ENCODE data around the gene SYT13. TPM values are rescaled to one million over a fixed set of nuclear protein-coding genes. Genes with fewer than 3 reads are reported as not detected.

The SYT13 gene, protein sequence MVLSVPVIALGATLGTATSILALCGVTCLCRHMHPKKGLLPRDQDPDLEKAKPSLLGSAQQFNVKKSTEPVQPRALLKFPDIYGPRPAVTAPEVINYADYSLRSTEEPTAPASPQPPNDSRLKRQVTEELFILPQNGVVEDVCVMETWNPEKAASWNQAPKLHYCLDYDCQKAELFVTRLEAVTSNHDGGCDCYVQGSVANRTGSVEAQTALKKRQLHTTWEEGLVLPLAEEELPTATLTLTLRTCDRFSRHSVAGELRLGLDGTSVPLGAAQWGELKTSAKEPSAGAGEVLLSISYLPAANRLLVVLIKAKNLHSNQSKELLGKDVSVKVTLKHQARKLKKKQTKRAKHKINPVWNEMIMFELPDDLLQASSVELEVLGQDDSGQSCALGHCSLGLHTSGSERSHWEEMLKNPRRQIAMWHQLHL
- polyA plus RNA-seq (ENCODE audit: insufficient read length), result 0.30 TPM

DNA sequence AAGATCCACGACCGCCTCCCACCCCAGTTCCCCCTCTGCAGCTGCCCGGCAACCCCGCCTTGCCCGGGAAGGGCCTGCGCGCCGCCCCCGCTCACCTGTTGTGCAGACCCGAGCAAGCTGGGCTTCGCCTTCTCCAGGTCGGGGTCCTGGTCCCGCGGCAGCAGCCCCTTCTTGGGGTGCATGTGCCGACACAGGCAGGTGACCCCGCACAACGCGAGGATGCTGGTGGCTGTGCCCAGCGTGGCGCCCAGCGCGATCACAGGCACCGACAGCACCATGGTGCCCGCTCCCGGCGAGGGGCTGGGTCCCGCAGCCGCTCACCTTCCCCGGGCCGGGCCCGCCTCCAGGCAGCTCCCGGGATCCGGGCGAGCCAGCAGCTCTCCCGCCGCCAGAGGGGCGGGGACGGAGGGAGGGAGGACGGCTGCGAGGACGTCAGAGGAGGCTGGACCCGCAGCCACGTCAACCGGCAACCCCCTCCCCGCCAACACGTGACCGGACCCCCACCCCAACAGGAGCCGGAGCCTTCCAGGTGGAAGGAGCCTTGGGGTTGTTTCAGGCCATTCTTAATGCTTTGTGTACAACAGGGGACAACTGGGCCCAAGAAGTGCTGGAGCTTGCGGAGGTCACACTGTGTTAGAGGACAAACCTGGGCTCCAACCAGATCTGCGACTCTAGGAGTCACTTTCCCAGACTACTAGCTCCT, at the start of gene SYT13:
Gene SYT13, minus strand, starts transcription at position 412 of the 703 bp plus-strand sequence. Its CDS starts 134 bp downstream, at position 278.
- DNase-seq (ENCODE audit: low read depth), result no peak

DNA sequence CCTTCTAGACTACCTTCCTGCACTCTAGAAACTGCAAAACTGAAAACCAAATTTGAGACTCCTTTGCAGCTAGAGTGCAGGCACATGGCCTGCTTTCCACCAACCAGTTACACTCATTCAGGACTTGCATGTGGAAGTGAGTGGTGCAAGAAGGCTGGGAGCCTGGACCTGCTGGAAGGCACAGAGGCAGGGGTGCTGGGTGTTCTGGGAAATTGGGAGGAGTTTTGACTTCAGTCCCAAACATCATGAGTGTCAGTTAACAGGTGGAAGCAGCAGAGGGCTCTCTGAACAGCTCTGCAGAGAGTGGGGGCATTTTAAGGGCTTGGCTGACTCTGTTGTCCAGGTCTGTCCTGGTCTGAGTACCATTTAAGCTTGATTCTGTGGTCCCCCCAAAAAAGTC, 49.3 kb upstream of the SYT13 start:
- no peak for DNase-seq (ENCODE audit: low read depth)

DNA sequence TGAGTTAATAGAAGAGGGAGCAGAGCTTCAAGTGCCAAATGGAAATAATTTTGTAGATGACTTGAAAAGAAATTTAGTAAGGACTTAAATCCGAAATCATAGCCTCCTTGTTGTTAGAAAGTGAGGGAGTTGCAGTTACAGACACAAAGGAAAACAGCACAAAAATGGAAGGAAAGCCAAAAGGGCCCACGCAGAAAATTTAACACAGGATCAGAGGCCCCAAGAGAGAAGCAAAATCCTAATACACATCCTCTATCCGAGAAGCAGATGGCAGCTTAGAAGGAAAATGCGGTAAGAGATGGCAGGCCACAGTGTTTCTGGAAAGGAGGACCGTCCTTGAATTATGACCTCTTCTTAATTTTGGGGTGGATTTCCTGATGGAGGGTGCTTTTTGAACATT, 48.7 kb upstream of the SYT13 start:
- DNase-seq (ENCODE audit: low read depth), result no peak

DNA sequence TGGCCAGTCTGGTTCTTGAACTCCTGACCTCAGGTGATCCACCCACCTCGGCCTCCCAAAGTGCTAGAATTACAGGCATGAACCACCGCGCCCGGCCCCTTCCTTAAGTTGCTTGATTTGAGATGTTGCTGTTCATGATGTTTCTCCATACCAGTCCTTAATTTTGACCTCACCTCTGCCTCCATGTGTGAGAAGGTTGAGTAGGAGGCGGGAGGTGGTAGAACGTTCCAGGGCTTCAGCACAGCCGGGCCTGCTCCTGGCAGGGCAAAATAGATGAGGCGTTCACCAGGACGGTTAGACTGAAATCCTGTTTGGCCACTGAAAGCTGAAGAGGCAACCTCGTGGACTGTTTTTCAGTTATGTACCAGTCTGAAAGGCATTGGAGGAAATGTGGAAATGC, 48.3 kb upstream of the SYT13 start:
- no peak for DNase-seq (ENCODE audit: low read depth)

DNA sequence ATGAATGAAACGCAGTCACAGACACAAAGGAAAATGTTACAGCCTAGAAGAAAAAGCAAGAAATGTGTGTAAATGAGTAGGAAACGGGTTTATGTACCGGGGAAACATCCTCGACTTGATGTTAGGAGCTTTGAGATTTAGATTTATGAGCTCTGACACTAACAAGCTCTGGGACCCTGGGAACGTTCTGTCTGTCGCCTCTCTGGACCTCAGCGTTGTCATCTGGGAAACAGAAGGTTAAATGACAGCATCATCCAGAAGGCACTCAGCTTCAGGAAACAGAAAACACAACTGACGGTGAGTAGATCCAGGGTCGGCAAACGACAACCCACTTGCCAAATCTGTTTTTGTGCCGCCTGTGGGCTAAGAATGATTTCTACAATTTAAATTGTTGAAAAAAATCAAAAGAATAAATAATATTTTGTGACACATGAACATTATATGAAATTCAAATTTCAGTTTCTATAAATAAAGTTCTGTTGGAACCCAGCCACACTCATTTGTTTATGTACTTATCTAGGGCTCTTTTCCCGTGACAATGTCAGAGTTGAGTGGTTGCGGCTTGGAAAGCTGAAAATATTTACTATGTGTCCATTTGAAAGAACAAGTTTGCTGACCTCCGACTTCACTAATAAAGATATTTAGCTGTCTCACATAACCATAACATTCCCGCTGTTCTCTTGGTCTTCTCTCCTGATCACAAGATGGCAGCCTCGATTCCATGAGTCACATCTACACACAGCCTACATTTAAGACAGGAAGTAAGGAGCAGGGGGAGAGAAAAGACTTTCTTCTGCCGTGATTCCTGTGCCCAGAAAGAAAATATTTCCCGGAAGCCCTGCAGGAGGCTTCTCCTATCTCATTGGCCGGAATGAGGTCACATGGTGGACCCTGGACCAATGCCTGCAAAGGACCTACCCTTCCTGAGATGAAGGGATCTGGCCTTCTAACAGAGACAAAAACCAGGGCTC, 47.1 kb upstream of the SYT13 start:
- DNase-seq (ENCODE audit: low read depth), result no peak

DNA sequence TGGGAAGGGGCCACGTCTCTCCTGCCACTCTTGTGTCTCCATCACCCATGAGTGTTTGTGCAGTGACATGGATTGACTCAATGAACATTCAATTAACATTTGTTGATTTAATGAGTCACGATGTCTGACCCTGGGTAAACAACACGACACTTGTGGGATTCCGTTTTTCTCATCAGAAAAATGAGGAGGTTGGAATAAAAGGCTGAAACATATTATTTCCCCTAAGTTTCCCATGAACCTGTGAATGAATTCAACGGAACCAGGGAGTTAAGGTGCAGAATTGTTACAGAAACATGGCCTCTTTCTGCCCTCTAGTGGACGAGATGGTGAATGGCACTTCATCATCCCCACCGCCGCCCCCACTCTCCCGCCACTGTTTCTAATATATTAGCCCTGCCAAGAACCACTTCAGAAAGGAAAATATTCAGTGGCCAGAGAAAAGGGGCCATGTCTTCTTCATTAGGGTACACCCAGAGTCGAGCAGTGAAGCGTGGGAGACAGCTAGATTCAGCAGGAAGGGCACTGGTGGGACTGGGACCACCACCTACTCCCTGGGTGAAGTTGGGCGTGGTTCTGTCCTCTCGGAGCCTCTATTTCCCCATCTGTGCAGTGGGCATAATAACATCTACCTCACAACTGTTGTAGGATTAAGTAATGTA, 46.3 kb upstream of the SYT13 start:
- no peak for DNase-seq (ENCODE audit: low read depth)

DNA sequence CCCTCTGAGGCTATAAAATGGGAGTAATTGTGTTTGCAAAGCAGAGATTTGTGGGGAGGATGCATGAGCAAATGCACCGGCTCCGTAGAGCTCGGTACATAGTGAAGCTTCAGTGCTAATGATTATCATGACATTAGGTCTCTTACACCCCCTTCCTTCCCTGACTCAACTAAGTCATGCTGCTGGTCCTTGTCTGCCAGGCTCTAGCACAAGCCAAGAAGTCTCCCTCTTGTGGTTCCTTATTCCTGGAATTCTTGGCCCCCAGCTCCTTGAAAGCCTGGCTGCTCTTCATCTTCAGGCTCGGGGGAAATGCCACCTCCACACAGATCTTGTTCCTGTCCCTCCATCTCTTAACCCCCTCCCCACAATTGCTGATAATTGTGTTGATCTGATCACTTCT, 45.7 kb upstream of the SYT13 start:
- DNase-seq (ENCODE audit: low read depth), result no peak

DNA sequence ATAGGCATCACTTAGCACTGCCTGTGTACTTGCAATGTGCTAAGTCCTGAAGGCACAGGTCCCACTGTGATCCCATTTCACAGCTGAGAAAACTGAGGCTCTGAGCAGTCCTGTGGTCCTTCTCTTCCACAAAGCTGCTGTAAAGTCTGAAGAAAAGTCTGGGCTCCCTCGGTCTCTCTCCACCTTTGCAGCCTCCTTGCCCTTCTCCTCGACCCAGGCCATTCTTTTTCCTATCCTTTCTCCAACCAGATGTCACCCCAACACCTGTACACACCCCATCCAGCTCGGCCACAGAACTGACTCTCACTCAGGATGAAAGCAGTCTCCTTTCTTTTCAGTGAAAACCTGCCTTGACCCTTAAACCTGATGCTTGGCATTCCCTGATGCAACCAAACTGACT, 42.6 kb upstream of the SYT13 start:
- DNase-seq (ENCODE audit: low read depth), result no peak

DNA sequence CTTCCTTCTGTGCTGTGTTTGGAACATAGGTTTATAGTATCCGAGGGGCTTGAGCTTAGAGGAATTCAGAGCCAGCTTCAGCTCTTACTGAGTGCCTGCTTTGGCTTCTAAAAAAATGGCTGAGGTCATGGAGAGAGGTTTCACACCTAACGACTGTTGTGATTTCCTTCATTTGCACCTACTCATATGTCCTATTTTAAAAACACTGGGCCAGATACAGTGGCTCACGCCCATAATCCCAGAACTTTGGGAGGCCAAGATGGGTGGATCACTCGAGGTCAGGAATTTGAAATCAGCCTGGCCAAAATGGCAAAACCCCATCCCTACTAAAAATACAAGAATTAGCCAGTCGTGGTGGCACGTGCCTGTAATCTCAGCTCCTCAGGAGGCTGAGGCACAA, 38.3 kb upstream of the SYT13 start:
- DNase-seq (ENCODE audit: low read depth), result no peak

DNA sequence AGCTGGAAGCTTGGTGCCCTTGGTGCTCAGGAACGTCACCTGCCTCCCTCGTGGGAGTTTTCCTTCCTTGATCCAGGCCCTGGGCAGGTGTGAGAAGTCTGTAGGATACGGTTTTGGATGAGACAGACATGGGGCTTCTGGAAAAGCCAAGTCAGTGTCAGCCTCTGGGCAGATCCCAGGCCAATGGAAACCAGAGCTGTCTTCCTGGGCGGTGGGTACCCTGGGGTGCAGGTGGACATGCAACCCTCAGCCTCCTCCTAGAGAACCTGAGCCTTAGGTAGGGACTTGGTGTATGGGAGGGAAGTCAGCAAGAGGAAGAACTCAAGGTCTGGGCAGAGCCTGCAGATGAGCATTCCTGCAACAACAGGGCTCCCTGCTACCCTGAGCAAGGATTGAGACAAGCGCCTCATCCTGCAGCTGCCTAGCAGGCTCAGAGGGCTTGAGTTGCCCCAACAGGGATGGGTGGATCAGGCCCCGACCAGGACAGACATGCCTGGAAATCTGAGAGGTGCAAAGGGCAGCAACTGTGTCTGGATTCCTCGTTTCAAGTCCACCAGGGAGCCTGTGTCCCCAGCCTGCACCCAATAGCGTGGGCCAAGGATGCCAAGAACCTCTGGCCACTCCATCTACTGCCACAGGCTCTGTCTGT, 37.6 kb upstream of the SYT13 start:
- no peak for DNase-seq (ENCODE audit: low read depth)

DNA sequence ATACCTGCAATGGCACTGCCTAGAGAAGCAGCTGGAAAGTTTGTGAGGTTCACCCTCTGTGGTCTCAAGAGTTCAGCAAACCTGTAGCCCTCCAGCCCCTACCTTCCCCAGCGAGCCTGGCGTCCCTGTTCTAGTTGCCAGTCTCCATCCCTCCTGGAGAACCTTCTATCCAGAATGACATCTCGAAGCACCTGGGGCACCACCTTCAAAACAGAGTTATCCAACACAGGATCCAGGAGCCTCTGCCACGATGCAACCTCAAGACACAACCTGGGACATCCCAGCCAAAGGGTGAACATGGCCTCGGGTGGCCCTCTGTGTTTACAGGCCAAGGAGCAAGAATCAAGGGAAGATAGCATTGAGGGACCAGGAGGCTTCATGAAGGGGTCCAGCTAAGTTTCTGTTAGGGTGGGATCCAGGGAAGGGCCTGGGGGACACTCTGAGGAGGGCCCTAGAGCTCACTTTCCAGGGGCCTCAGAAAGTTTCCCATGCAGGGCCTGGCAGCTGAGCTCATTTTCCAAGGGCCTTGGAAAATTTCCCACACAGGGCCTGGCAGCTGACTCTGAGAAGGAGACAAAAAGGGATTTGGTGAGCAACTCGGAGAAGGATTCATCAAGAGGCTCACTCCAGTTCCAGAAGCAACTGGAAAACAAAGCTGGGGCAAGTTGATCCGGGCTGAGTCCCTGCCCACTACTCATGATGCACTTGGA, 36.9 kb upstream of the SYT13 start:
- no peak for DNase-seq (ENCODE audit: low read depth)

DNA sequence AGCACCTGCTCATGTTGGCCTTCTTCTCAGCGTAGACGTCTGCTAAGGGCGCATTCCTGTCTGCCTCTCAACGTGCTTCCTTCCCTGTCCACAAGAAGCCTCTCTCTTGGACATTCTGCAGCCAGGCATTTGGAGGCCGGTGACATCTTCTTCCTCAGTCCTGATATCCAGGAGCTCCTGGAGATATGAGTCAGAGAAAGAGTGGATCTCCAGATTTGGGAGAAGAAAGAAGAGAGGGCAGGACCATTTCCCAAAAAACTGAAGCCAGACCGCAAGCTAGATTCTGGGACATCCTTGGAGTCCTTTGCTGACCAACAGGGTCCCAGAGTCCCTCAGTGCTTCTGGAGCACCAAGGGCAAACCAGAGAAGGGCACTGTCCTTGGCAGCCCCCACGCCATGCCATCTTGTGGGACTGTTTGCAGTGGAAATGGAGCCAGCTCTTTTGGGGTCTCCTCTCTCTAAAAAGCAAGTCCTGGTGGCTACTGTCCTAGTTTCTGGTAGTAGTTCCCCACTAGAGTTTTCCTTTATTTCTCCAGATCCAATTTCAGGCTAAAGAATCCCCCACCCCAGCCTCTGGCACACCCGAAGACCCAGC, 36.1 kb upstream of the SYT13 start:
- no peak for DNase-seq (ENCODE audit: low read depth)

DNA sequence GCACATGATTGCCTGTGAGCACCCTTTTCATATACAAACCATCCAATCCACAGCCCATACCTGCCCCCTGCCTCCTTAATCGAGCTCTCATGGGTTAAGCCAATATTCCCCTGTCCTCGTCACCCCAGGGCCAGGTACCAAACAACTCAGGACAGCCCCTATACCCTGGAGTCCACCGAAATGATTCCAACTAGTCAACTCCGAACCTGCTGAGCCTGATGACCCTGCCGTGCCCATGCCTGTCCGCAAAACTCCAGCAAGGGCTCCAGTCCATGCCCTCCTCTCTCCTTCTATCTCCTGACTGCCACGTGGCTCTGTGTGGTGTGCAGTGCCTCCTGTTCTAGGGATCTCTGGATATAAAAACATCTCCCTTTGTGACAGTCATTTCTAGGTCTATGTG, 35.5 kb upstream of the SYT13 start:
- DNase-seq (ENCODE audit: low read depth), result no peak

DNA sequence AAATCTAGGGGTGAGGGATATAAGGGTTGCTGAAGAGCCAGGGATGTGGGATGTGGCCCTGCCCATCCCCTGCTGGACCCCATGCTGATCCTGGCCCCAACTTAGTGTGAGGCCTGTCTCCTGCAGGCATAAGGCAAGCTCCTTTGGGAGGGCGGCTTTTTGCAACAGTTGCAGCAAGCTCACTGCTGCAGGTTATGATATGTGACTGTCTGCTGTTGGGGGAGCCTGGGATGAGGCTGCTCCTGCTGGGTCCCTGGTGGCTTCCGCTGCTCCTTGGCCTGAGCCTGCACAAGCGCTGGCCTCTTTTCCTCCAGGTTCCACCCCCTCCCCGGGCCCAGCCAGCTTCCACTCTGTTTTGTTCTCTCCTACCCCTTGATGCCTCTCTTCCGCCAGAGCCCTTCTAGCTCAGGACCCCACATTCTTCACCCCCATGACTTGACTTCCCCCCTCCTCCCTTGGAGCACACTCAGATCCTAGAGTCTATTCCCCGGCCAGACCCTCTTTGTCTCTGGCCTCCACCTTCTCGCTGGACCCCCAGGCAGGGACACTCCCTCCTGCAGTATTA, 35.0 kb upstream of the SYT13 start:
- no peak for DNase-seq (ENCODE audit: low read depth)

DNA sequence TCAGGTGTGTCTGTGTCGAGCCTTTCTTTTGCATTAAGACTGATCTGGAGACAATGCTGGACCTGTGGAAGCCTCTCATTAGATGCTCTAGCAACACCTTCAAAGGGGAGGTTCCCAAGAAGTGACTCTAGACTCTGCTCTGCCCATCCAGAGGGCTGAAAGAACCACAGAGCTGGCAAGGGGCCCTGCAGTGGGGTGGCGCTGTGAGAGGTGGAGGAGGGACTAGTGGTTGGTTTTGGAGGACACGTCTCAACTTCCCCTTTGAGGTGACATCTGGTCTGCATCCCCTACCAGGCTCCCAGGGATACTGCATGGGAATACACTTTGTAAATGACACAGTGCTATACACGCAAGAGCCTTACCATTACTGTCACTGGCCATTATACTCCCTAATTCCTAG, 34.2 kb upstream of the SYT13 start:
- DNase-seq (ENCODE audit: low read depth), result no peak

DNA sequence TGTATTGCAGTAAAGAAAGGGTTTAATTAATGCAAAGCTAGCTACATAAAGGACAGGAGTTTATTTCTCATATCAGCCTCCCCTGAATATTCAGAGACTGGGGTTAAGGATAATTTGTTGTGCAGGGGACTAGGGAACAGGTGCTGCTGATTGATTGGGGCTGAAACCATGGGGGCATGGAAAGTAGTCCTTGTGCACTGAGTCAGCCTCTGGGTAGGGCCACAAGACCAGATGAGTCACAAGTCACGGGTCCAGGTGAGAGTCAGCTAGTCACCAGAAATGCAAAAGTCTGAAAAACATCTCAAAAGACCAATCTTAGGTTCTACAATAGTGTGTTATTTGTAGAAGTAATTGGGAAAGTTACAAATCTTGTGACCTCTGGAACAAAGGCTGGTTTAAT, 32.9 kb upstream of the SYT13 start:
- no peak for DNase-seq (ENCODE audit: low read depth)

DNA sequence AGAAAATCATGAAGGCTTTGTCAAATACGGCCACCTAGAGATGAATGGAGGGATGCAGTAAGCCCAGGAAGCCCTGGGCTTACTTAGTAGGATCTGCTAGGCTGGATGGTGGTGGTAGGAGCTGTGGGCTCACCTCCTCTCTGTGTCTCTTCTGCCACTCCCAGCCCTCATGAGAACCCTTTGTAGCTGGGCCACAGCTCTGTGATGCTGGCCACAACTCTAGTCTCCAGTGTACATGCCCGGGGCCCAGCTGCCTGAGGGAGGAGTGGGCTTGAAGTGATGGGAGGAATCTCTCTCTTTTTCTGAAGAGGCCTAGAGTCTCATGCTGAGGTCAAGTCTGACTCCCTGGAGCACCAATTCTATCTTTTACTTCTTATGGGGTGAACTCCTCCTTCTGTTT, 32.4 kb upstream of the SYT13 start:
- no peak for DNase-seq (ENCODE audit: low read depth)

DNA sequence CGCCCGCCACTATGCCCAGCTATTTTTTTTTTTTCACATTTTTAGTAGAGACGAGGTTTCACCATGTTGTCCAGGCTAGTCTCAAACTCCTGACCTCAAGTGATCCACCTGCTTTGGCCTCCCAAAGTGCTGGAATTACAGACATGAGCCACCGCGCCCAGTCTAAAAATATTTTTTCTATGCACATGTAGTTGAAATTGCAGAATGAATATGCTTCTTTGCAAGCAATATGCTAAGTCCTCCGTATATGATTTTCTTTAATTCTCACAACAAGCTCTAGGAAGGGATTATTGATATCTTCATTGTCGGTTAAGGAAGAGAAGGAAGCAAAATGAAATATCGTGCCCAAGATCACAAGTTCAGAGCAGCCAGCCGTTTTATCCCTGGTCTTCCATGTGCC, 30.1 kb upstream of the SYT13 start:
- no peak for DNase-seq (ENCODE audit: low read depth)

DNA sequence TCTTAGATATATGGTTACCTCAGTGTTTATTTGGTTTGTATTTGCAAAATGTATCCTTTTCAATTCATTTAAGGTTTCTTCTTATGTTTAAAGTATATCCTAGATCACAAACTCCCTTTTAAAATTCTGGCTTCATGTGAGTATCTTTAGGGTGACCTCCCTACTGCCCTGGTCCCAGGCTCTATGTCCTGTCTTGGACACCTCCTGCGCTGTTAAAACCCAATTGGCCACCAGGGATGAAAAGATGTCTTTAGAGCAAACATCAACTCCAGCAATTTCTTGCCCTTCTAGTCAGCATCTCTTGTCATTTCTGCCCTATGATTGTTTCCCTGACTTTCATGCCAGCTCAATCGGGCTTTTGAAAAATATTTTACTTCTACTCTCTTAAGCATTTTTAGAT, 28.8 kb upstream of the SYT13 start:
- no peak for DNase-seq (ENCODE audit: low read depth)

Measured in forelimb muscle (tissue), 1 donor.